Brain microvascular endothelial cell (primary cell): ENCODE data around the gene NEK9.

Source experiments
- DNase-seq: peaks from one replicate; pipeline ENCODE4 v3.0.0-alpha.2; 2020
- H3K27ac ChIP-seq: fragments of 250-450 bp; sonication (Bioruptor Pico); 2 replicates; pipeline ENCODE4 v1.5.1; 2020; ENCODE audit warnings: mild to moderate bottlenecking, moderate library complexity
- H3K27me3 ChIP-seq: fragments of 250-450 bp; sonication (Bioruptor Pico); replicated peaks from 2 replicates; pipeline ENCODE4 v1.5.1; 2020; ENCODE audit warnings: mild to moderate bottlenecking
- H3K36me3 ChIP-seq: fragments of 250-450 bp; sonication (Bioruptor Pico); replicated peaks from 2 replicates; pipeline ENCODE4 v1.5.1; 2020; ENCODE audit warnings: mild to moderate bottlenecking
- H3K4me3 ChIP-seq: 2 replicates; pipeline ENCODE4 v1.5.1; 2011; ENCODE audit warnings: low read depth, mild to moderate bottlenecking, control low read depth, low read length, moderate library complexity
- CTCF ChIP-seq: IDR thresholded peaks from 2 replicates; pipeline ENCODE4 v1.5.1; 2011; ENCODE audit warnings: low read depth, mild to moderate bottlenecking, moderate library complexity, low read length, control low read depth, inconsistent platforms; ENCODE audit errors: missing control alignments
- in situ Hi-C: cut with HindIII; loops from 2 replicates; pipeline ENCODE4 v1.10.0; 2017; ENCODE audit warnings: low sequenced_read_pairs, low pct_ligation_motif_present

Gene NEK9

GRCh38 chr14:75168586-75169335 lies 41.9 kb upstream of the NEK9 start:
- H3K4me3 ChIP-seq = no peak overlapping the region
- H3K27me3 ChIP-seq = no peaks in the 10 kb centered on the region
- no peak for DNase-seq
- no peaks in the 10 kb centered on the region for H3K36me3 ChIP-seq
- H3K27ac ChIP-seq = no peak overlapping the region
- in situ Hi-C loops = no loop called here
- TF ChIP-seq CTCF = no peak

GRCh38 chr14:75167325-75167724 lies 40.5 kb upstream of the NEK9 start:
- in situ Hi-C loops = no loop called here

GRCh38 chr14:75165586-75166391 lies 38.9 kb upstream of the NEK9 start:
- Histone ChIP-seq H3K27ac (no peak overlapping the region), H3K36me3 (no peaks in the 10 kb centered on the region), H3K4me3 (no peak overlapping the region), H3K27me3 (no peaks in the 10 kb centered on the region)
- in situ Hi-C loops = no loop called here
- no peak for DNase-seq
- TF ChIP-seq CTCF = no peak

More at GRCh38 chr14:75167325-75167724, 40.5 kb upstream of the NEK9 start:
- no peak overlapping the region for H3K4me3 ChIP-seq
- no peaks in the 10 kb centered on the region for H3K27me3 ChIP-seq
- TF ChIP-seq CTCF = no peak
- no peaks in the 10 kb centered on the region for H3K36me3 ChIP-seq
- no peak overlapping the region for H3K27ac ChIP-seq
- no peak for DNase-seq

- Histone ChIP-seq H3K36me3 (no peaks in the 10 kb centered on the region), H3K4me3 (no peak overlapping the region), H3K27ac (no peak overlapping the region), H3K27me3 (no peaks in the 10 kb centered on the region)
- in situ Hi-C loops = no loop called here
- no peak for TF ChIP-seq CTCF
- no peak for DNase-seq
These were observed 38.0 kb upstream of the NEK9 start for GRCh38 chr14:75164809-75165208.

- in situ Hi-C loops = no loop called here
- Histone ChIP-seq H3K27me3 (no peaks in the 10 kb centered on the region), H3K27ac (no peak overlapping the region), H3K4me3 (no peak overlapping the region), H3K36me3 (no peaks in the 10 kb centered on the region)
- no peak for DNase-seq
- no peak for TF ChIP-seq CTCF
These were observed 36.8 kb upstream of the NEK9 start for GRCh38 chr14:75163677-75164076.

GRCh38 chr14:75162631-75163030 lies 35.8 kb upstream of the NEK9 start:
- no peak overlapping the region for H3K27ac ChIP-seq
- H3K36me3 ChIP-seq = no peaks in the 10 kb centered on the region
- no peak overlapping the region for H3K4me3 ChIP-seq
- no peak for DNase-seq
- in situ Hi-C loops = no loop called here
- H3K27me3 ChIP-seq = no peaks in the 10 kb centered on the region
- no peak for TF ChIP-seq CTCF
